Coronary artery (tissue), 2 donors: ENCODE measurements around the gene SEMA4D.
"Not testable (repeated sequence)": the region's sequence is repeated elsewhere in the genome, so short reads cannot be mapped to it uniquely, and the experiment has no call there.

Source experiments
- DNase-seq: peaks from one replicate; pipeline ENCODE4 v3.0.0-alpha.2; 2017; ENCODE audit warnings: low spot score
- H3K27ac ChIP-seq, 2 donors: fragments of 200-600 bp; sonication (generic); one replicate each; pipeline ENCODE4 v1.5.1; 2016 to 2019
- H3K4me3 ChIP-seq: fragments of 200-600 bp; sonication (generic); 2 replicates; pipeline ENCODE4 v1.5.1; 2016; ENCODE audit warnings: mild to moderate bottlenecking, moderate library complexity
- CTCF ChIP-seq: fragments of 200-600 bp; sonication (generic); IDR thresholded peaks from one replicate; pipeline ENCODE4 v1.5.1; 2019; ENCODE audit warnings: antibody characterized with exemption

SEMA4D gene

GRCh38 chr9:89351584-89352300 is 146.2 kb downstream of the SEMA4D start:
- DNase-seq, result no peak
- TF ChIP-seq CTCF, result no peak
- H3K27ac ChIP-seq, result no peak overlapping the region
- H3K4me3 ChIP-seq, result no peak overlapping the region

GRCh38 chr9:89350988-89351557 is 146.8 kb downstream of the SEMA4D start:
- TF ChIP-seq CTCF, result no peak
- Histone ChIP-seq H3K4me3 (no peak overlapping the region), H3K27ac (no peak overlapping the region)
- DNase-seq, result no peak

GRCh38 chr9:89349607-89350006 is 148.3 kb downstream of the SEMA4D start:
- no peak for DNase-seq
- TF ChIP-seq CTCF, result no peak
- Histone ChIP-seq H3K4me3 (no peak overlapping the region), H3K27ac (no peak overlapping the region)

- Histone ChIP-seq H3K27ac (no peak overlapping the region), H3K4me3 (no peak overlapping the region)
- TF ChIP-seq CTCF, result no peak
- DNase-seq, result no peak
Measured at GRCh38 chr9:89347651-89348050, 150.3 kb downstream of the SEMA4D start.

- DNase-seq, result no peak
- Histone ChIP-seq H3K27ac (no peak overlapping the region), H3K4me3 (no peak overlapping the region)
- TF ChIP-seq CTCF, result no peak
Measured at GRCh38 chr9:89346696-89347095, 151.2 kb downstream of the SEMA4D start.

GRCh38 chr9:89345476-89345875 is 152.4 kb downstream of the SEMA4D start:
- no peak overlapping the region for H3K4me3 ChIP-seq
- TF ChIP-seq CTCF, result no peak
- no peak overlapping the region for H3K27ac ChIP-seq
- DNase-seq, result no peak

GRCh38 chr9:89343812-89344211 is 154.1 kb downstream of the SEMA4D start:
- not testable (repeated sequence) for H3K27ac ChIP-seq, H3K4me3 ChIP-seq, DNase-seq
